PC-9 (cell line): ENCODE measurements around the gene ZIC4.

ENCODE experiments used
- EZH2 ChIP-seq: fragments of 200-600 bp; sonication (generic); IDR thresholded peaks from 2 replicates; pipeline ENCODE4 v1.8.0; 2017; ENCODE audit warnings: antibody characterized with exemption, low read depth
- TF ChIP-seq, protein P1 (sequence below): fragments of 200-600 bp; sonication (generic); conservative IDR thresholded peaks from 2 replicates; pipeline ENCODE4 v1.6.1; 2017; ENCODE audit warnings: mixed run types, antibody characterized with exemption, mild to moderate bottlenecking, moderate library complexity

- TF ChIP-seq, protein P1, sequence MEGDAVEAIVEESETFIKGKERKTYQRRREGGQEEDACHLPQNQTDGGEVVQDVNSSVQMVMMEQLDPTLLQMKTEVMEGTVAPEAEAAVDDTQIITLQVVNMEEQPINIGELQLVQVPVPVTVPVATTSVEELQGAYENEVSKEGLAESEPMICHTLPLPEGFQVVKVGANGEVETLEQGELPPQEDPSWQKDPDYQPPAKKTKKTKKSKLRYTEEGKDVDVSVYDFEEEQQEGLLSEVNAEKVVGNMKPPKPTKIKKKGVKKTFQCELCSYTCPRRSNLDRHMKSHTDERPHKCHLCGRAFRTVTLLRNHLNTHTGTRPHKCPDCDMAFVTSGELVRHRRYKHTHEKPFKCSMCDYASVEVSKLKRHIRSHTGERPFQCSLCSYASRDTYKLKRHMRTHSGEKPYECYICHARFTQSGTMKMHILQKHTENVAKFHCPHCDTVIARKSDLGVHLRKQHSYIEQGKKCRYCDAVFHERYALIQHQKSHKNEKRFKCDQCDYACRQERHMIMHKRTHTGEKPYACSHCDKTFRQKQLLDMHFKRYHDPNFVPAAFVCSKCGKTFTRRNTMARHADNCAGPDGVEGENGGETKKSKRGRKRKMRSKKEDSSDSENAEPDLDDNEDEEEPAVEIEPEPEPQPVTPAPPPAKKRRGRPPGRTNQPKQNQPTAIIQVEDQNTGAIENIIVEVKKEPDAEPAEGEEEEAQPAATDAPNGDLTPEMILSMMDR, result no peak
- TF ChIP-seq EZH2, result no peak
Measured at GRCh38 chr3:147419781-147420224, 13.5 kb upstream of the ZIC4 start.
